ENCODE results near the gene DBR1.

Gene DBR1

GRCh38 chr3:138220788-138221187 is 46.1 kb upstream of the DBR1 start:
- Histone ChIP-seq H3K9me3 (replicated peaks; ENCODE audit: insufficient read depth, low read length) (no peaks in the 10 kb centered on the region), H3F3A (ENCODE audit: insufficient read depth, low read length) (no peaks in the 10 kb centered on the region)

GRCh38 chr3:138220242-138220641 is 45.5 kb upstream of the DBR1 start:
- DNase-seq: no peak
- no peak overlapping the region for H3K27ac ChIP-seq (ENCODE audit: low read length)
- H3K4me3 ChIP-seq (ENCODE audit: low read length): no peak overlapping the region
- H3K9ac ChIP-seq (ENCODE audit: low read length): no peak overlapping the region
- no peak overlapping the region for H3K4me2 ChIP-seq (ENCODE audit: low read depth, low read length)
- no peaks in the 10 kb centered on the region for H3K27me3 ChIP-seq (replicated peaks; ENCODE audit: insufficient read depth, low read length)
- TF ChIP-seq EZH2phosphoT487 (IDR thresholded peaks at IDR 0.05; ENCODE audit: low read length): no peak
- TF ChIP-seq CTCF (IDR thresholded peaks at IDR 0.05; ENCODE audit: low read length): no peak
- TF ChIP-seq EZH2 (optimal IDR thresholded peaks at IDR 0.05; ENCODE audit: low read depth, low read length): no peak
- no peaks in the 10 kb centered on the region for H3K9me3 ChIP-seq (replicated peaks; ENCODE audit: insufficient read depth, low read length)
- H3F3A ChIP-seq (ENCODE audit: insufficient read depth, low read length): no peaks in the 10 kb centered on the region
- peaks cover 12% of the 10 kb centered on the region for H3K79me2 ChIP-seq (ENCODE audit: low read length)
- H3K36me3 ChIP-seq (replicated peaks; ENCODE audit: insufficient read depth, low read length): no peaks in the 10 kb centered on the region; the same call in 1 of the 2 replicates
- H3K4me1 ChIP-seq (ENCODE audit: low read length): no peaks in the 10 kb centered on the region
- no peaks in the 10 kb centered on the region for H4K20me1 ChIP-seq (ENCODE audit: insufficient read depth, low read length)
- no peak overlapping the region for H2AFZ ChIP-seq (ENCODE audit: low read length)
- H3K9me2 ChIP-seq (replicated peaks; ENCODE audit: insufficient read depth, low read length): no peaks in the 10 kb centered on the region

More at GRCh38 chr3:138220788-138221187, 46.1 kb upstream of the DBR1 start:
- Histone ChIP-seq H3K4me1 (ENCODE audit: low read length) (no peaks in the 10 kb centered on the region), H3K27ac (ENCODE audit: low read length) (no peak overlapping the region), H3K4me3 (ENCODE audit: low read length) (no peak overlapping the region), H3K36me3 (replicated peaks; ENCODE audit: insufficient read depth, low read length) (no peaks in the 10 kb centered on the region; the same call in 1 of the 2 replicates), H3K9ac (ENCODE audit: low read length) (no peak overlapping the region), H3K9me2 (replicated peaks; ENCODE audit: insufficient read depth, low read length) (no peaks in the 10 kb centered on the region), H4K20me1 (ENCODE audit: insufficient read depth, low read length) (no peaks in the 10 kb centered on the region), H3K79me2 (ENCODE audit: low read length) (peaks cover 12% of the 10 kb centered on the region), H3K4me2 (ENCODE audit: low read depth, low read length) (no peak overlapping the region), H2AFZ (ENCODE audit: low read length) (no peak overlapping the region), H3K27me3 (replicated peaks; ENCODE audit: insufficient read depth, low read length) (no peaks in the 10 kb centered on the region)
- TF ChIP-seq EZH2 (optimal IDR thresholded peaks at IDR 0.05; ENCODE audit: low read depth, low read length) (no peak), EZH2phosphoT487 (IDR thresholded peaks at IDR 0.05; ENCODE audit: low read length) (no peak), CTCF (IDR thresholded peaks at IDR 0.05; ENCODE audit: low read length) (no peak)
- DNase-seq: no peak

GRCh38 chr3:138219255-138219654 is 44.5 kb upstream of the DBR1 start:
- no peaks in the 10 kb centered on the region for H4K20me1 ChIP-seq (ENCODE audit: insufficient read depth, low read length)
- H3K9me2 ChIP-seq (replicated peaks; ENCODE audit: insufficient read depth, low read length): no peaks in the 10 kb centered on the region
- H3K27ac ChIP-seq (ENCODE audit: low read length): no peak overlapping the region
- peaks cover 12% of the 10 kb centered on the region for H3K79me2 ChIP-seq (ENCODE audit: low read length)
- TF ChIP-seq CTCF (IDR thresholded peaks at IDR 0.05; ENCODE audit: low read length) (no peak), EZH2phosphoT487 (IDR thresholded peaks at IDR 0.05; ENCODE audit: low read length) (no peak), EZH2 (optimal IDR thresholded peaks at IDR 0.05; ENCODE audit: low read depth, low read length) (no peak)
- H3F3A ChIP-seq (ENCODE audit: insufficient read depth, low read length): no peaks in the 10 kb centered on the region
- H3K4me3 ChIP-seq (ENCODE audit: low read length): no peak overlapping the region
- no peak overlapping the region for H3K4me2 ChIP-seq (ENCODE audit: low read depth, low read length)
- no peak overlapping the region for H3K9ac ChIP-seq (ENCODE audit: low read length)
- H3K27me3 ChIP-seq (replicated peaks; ENCODE audit: insufficient read depth, low read length): no peaks in the 10 kb centered on the region
- no peaks in the 10 kb centered on the region for H3K9me3 ChIP-seq (replicated peaks; ENCODE audit: insufficient read depth, low read length)
- no peaks in the 10 kb centered on the region; the same call in 1 of the 2 replicates for H3K36me3 ChIP-seq (replicated peaks; ENCODE audit: insufficient read depth, low read length)
- no peaks in the 10 kb centered on the region for H3K4me1 ChIP-seq (ENCODE audit: low read length)
- no peak overlapping the region for H2AFZ ChIP-seq (ENCODE audit: low read length)
- DNase-seq: no peak
